GM23338 (cell line): Measurements from ENCODE around the gene CALY. TPM values are rescaled to one million over a fixed set of nuclear protein-coding genes. Genes with fewer than 3 reads are reported as not detected.

Experiments
- ATAC-seq: fragments of 200-7000 bp; cut with Tn5 transposase; 3 replicates; pipeline ENCODE4 v1.9.1; 2020
- DNase-seq: peaks from one replicate; pipeline ENCODE4 v3.0.0-alpha.2; 2015; ENCODE audit warnings: low spot score
- H2AFZ ChIP-seq: fragments of 200-600 bp; sonication (generic); 2 replicates; pipeline ENCODE4 v1.8.0; 2016; ENCODE audit warnings: antibody characterized with exemption, mild to moderate bottlenecking, moderate library complexity
- H3F3A ChIP-seq: fragments of 200-600 bp; sonication (generic); replicated peaks from 2 replicates; pipeline ENCODE4 v1.8.0; 2017; ENCODE audit warnings: antibody characterized with exemption, mixed run types, low read depth
- H3K27ac ChIP-seq: fragments of 200-600 bp; sonication (generic); 2 replicates; pipeline ENCODE4 v1.6.1; 2016; ENCODE audit warnings: low read depth
- H3K27me3 ChIP-seq: fragments of 200-600 bp; sonication (generic); 2 replicates; pipeline ENCODE4 v1.8.0; 2016; ENCODE audit warnings: mild to moderate bottlenecking, mixed run types, moderate library complexity; ENCODE audit not compliant: insufficient read depth
- H3K36me3 ChIP-seq: fragments of 200-600 bp; sonication (generic); 2 replicates; pipeline ENCODE4 v1.8.0; 2016; ENCODE audit warnings: mild to moderate bottlenecking; ENCODE audit not compliant: insufficient read depth
- H3K4me1 ChIP-seq: fragments of 200-600 bp; sonication (generic); 2 replicates; pipeline ENCODE4 v1.8.0; 2016; ENCODE audit warnings: mild to moderate bottlenecking, moderate library complexity; ENCODE audit not compliant: insufficient read depth
- H3K4me2 ChIP-seq: fragments of 200-600 bp; sonication (generic); 2 replicates; pipeline ENCODE4 v1.7.1; 2017; ENCODE audit warnings: mixed run types
- H3K4me3 ChIP-seq: fragments of 200-600 bp; sonication (generic); 2 replicates; pipeline ENCODE4 v1.6.1; 2016; ENCODE audit warnings: mixed run types
- H3K79me2 ChIP-seq: fragments of 200-600 bp; sonication (generic); replicated peaks from 2 replicates; pipeline ENCODE4 v1.8.0; 2017; ENCODE audit warnings: mild to moderate bottlenecking; ENCODE audit not compliant: insufficient read depth
- H3K9me2 ChIP-seq: fragments of 200-600 bp; sonication (generic); 2 replicates; pipeline ENCODE4 v1.8.0; 2017; ENCODE audit not compliant: insufficient read depth
- H4K20me1 ChIP-seq: fragments of 200-600 bp; sonication (generic); replicated peaks from 2 replicates; pipeline ENCODE4 v1.8.0; 2017; ENCODE audit warnings: mild to moderate bottlenecking; ENCODE audit not compliant: insufficient read depth
- H3K27ac Mint-ChIP-seq: 2 replicates; pipeline ENCODE4 v1.8.0; 2020; ENCODE audit warnings: inconsistent platforms, mild to moderate bottlenecking, moderate library complexity, mixed read lengths
- H3K27me3 Mint-ChIP-seq: 3 replicates; pipeline ENCODE4 v1.8.0; 2022; ENCODE audit warnings: low read depth, mild to moderate bottlenecking, moderate library complexity, mixed read lengths, inconsistent platforms; ENCODE audit not compliant: insufficient read depth, poor library complexity
- H3K36me3 Mint-ChIP-seq: 3 replicates; pipeline ENCODE4 v1.8.0; 2021; ENCODE audit warnings: low read depth, mild to moderate bottlenecking, inconsistent platforms, moderate library complexity, mixed read lengths
- H3K4me1 Mint-ChIP-seq: 3 replicates; pipeline ENCODE4 v1.8.0; 2020; ENCODE audit warnings: mild to moderate bottlenecking, inconsistent platforms, mixed read lengths
- H3K4me3 Mint-ChIP-seq: 3 replicates; pipeline ENCODE4 v1.8.0; 2021; ENCODE audit warnings: moderate library complexity, mild to moderate bottlenecking, inconsistent platforms, mixed read lengths
- H3K9me3 Mint-ChIP-seq: 3 replicates; pipeline ENCODE4 v1.8.0; 2020; ENCODE audit warnings: moderate library complexity, mild to moderate bottlenecking, inconsistent platforms, mixed read lengths
- CREB1 ChIP-seq: fragments of 250-450 bp; sonication (Bioruptor Pico); IDR thresholded peaks from 2 replicates; pipeline ENCODE4 v1.5.0; 2020; ENCODE audit warnings: low read depth, mild to moderate bottlenecking, moderate library complexity
- CTCF ChIP-seq, 2 experiments: fragments of 200-600 bp in 1 of 2; sonication (generic) in 1 of 2; conservative IDR thresholded peaks; 2 replicates each; pipeline versions ENCODE4 v1.5.1 to v1.6.1; 2016 to 2017; ENCODE audit warnings: antibody characterized with exemption in 2 of 2, low read depth in 2 of 2, mild to moderate bottlenecking in 2 of 2, moderate library complexity in 1 of 2
- ETS1 ChIP-seq: IDR thresholded peaks from 2 replicates; pipeline ENCODE4 v1.6.1; 2016; ENCODE audit warnings: antibody characterized with exemption
- EZH2 ChIP-seq: fragments of 200-600 bp; sonication (generic); IDR thresholded peaks from one replicate; pipeline ENCODE4 v1.8.0; 2017; ENCODE audit warnings: antibody characterized with exemption, mild to moderate bottlenecking, low read depth; ENCODE audit not compliant: unreplicated experiment
- EZH2phosphoT487 ChIP-seq: fragments of 200-600 bp; sonication (generic); IDR thresholded peaks from one replicate; pipeline ENCODE4 v1.8.1; 2018; ENCODE audit warnings: antibody characterized with exemption; ENCODE audit not compliant: unreplicated experiment
- JUNB ChIP-seq: IDR thresholded peaks from one replicate; pipeline ENCODE4 v1.6.1; 2016; ENCODE audit warnings: antibody characterized with exemption; ENCODE audit not compliant: unreplicated experiment
- NANOG ChIP-seq: IDR thresholded peaks from 2 replicates; pipeline ENCODE4 v1.6.1; 2016; ENCODE audit warnings: antibody characterized with exemption, borderline replicate concordance
- POLR2AphosphoS5 ChIP-seq: IDR thresholded peaks from 2 replicates; pipeline ENCODE4 v1.6.1; 2016; ENCODE audit warnings: antibody characterized with exemption, low read depth
- REST ChIP-seq: IDR thresholded peaks from one replicate; pipeline ENCODE4 v1.6.1; 2018; ENCODE audit warnings: antibody characterized with exemption; ENCODE audit not compliant: unreplicated experiment
- STAT1 ChIP-seq: IDR thresholded peaks from one replicate; pipeline ENCODE4 v1.6.1; 2016; ENCODE audit warnings: antibody characterized with exemption; ENCODE audit not compliant: unreplicated experiment
- ZNF114 ChIP-seq: fragments of 250-450 bp; sonication (Bioruptor Pico); IDR thresholded peaks from 2 replicates; pipeline ENCODE4 v1.5.0; 2020; ENCODE audit warnings: mild to moderate bottlenecking, moderate library complexity
- polyA plus RNA-seq: library from polyadenylated mRNA; unstranded; fragments of >200 nt; fragmentation: Nextera tagmentation; extraction: Ambion mirVana; gene quantifications from 2 replicates; pipeline ENCODE4 v1.2.1, GENCODE V29; 2016
- total RNA-seq: library from RNA; depleted of rRNA; stranded (reverse); fragments of >200 nt; shearing (Covaris generic); gene quantifications from 2 replicates; pipeline ENCODE4 v1.2.3, GENCODE V29; 2014
- TF ChIP-seq, protein P1 (sequence below): fragments of 250-450 bp; sonication (Bioruptor Pico); IDR thresholded peaks from 2 replicates; pipeline ENCODE4 v1.5.0; 2020; ENCODE audit warnings: mild to moderate bottlenecking, moderate library complexity

CALY gene
- total and polyA plus RNA-seq, 2 experiments from 2014 or later = 1.0 to 8.0 TPM

GRCh38 chr10:133293810-133294119 is 42.9 kb downstream of the CALY start:
- peaks cover 6% of the 10 kb centered on the region; the same call in 1 of the 2 replicates for H3K36me3 ChIP-seq
- no peaks in the 10 kb centered on the region for H3K4me1 ChIP-seq
- no peaks in the 10 kb centered on the region for H3K79me2 ChIP-seq
- H4K20me1 ChIP-seq = no peaks in the 10 kb centered on the region; the same call in 1 of the 2 replicates
- no peak overlapping the region for H3K4me2 ChIP-seq
- DNase-seq (no peak), ATAC-seq (no peak)
- H3K4me3 ChIP-seq = no peak overlapping the region
- TF ChIP-seq CTCF (conservative IDR thresholded peaks at IDR 0.05; ENCODE audit: low read depth in 2 of 2) (no peak), CREB1 (no peak), EZH2phosphoT487 (no peak), ZNF114 (no peak), REST (no peak), NANOG (no peak), ETS1 (no peak), EZH2 (no peak), JUNB (no peak), POLR2AphosphoS5 (no peak), STAT1 (no peak)
- TF ChIP-seq, protein P1, sequence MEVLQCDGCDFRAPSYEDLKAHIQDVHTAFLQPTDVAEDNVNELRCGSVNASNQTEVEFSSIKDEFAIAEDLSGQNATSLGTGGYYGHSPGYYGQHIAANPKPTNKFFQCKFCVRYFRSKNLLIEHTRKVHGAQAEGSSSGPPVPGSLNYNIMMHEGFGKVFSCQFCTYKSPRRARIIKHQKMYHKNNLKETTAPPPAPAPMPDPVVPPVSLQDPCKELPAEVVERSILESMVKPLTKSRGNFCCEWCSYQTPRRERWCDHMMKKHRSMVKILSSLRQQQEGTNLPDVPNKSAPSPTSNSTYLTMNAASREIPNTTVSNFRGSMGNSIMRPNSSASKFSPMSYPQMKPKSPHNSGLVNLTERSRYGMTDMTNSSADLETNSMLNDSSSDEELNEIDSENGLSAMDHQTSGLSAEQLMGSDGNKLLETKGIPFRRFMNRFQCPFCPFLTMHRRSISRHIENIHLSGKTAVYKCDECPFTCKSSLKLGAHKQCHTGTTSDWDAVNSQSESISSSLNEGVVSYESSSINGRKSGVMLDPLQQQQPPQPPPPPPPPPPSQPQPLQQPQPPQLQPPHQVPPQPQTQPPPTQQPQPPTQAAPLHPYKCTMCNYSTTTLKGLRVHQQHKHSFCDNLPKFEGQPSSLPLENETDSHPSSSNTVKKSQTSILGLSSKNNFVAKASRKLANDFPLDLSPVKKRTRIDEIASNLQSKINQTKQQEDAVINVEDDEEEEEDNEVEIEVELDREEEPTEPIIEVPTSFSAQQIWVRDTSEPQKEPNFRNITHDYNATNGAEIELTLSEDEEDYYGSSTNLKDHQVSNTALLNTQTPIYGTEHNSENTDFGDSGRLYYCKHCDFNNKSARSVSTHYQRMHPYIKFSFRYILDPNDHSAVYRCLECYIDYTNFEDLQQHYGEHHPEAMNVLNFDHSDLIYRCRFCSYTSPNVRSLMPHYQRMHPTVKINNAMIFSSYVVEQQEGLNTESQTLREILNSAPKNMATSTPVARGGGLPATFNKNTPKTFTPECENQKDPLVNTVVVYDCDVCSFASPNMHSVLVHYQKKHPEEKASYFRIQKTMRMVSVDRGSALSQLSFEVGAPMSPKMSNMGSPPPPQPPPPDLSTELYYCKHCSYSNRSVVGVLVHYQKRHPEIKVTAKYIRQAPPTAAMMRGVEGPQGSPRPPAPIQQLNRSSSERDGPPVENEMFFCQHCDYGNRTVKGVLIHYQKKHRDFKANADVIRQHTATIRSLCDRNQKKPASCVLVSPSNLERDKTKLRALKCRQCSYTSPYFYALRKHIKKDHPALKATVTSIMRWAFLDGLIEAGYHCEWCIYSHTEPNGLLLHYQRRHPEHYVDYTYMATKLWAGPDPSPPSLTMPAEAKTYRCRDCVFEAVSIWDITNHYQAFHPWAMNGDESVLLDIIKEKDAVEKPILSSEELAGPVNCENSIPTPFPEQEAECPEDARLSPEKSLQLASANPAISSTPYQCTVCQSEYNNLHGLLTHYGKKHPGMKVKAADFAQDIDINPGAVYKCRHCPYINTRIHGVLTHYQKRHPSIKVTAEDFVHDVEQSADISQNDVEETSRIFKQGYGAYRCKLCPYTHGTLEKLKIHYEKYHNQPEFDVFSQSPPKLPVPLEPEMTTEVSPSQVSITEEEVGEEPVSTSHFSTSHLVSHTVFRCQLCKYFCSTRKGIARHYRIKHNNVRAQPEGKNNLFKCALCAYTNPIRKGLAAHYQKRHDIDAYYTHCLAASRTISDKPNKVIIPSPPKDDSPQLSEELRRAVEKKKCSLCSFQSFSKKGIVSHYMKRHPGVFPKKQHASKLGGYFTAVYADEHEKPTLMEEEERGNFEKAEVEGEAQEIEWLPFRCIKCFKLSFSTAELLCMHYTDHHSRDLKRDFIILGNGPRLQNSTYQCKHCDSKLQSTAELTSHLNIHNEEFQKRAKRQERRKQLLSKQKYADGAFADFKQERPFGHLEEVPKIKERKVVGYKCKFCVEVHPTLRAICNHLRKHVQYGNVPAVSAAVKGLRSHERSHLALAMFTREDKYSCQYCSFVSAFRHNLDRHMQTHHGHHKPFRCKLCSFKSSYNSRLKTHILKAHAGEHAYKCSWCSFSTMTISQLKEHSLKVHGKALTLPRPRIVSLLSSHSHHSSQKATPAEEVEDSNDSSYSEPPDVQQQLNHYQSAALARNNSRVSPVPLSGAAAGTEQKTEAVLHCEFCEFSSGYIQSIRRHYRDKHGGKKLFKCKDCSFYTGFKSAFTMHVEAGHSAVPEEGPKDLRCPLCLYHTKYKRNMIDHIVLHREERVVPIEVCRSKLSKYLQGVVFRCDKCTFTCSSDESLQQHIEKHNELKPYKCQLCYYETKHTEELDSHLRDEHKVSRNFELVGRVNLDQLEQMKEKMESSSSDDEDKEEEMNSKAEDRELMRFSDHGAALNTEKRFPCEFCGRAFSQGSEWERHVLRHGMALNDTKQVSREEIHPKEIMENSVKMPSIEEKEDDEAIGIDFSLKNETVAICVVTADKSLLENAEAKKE = no peak
- H3K4me3 Mint-ChIP-seq = no peak overlapping the region
- H3K27me3 ChIP-seq = no peaks in the 10 kb centered on the region
- no peaks in the 10 kb centered on the region for H3K9me3 Mint-ChIP-seq
- no peaks in the 10 kb centered on the region for H3K4me1 Mint-ChIP-seq
- peaks cover 7% of the 10 kb centered on the region for H3K27me3 Mint-ChIP-seq
- H2AFZ ChIP-seq = no peak overlapping the region
- no peak overlapping the region for H3K27ac ChIP-seq
- H3K27ac Mint-ChIP-seq = no peak overlapping the region
- no peaks in the 10 kb centered on the region for H3K9me2 ChIP-seq
- peaks cover 62% of the 10 kb centered on the region for H3K36me3 Mint-ChIP-seq
- no peaks in the 10 kb centered on the region for H3F3A ChIP-seq
